SK-N-MC (cell line): ENCODE measurements around the gene MYO5B.

ENCODE experiments used
- EZH2 ChIP-seq: fragments of 200-600 bp; sonication (generic); IDR thresholded peaks from one replicate; pipeline ENCODE4 v1.6.1; 2017; ENCODE audit warnings: antibody characterized with exemption
- POLR2AphosphoS5 ChIP-seq: IDR thresholded peaks from 2 replicates; pipeline ENCODE4 v1.6.1; 2012; ENCODE audit warnings: mild to moderate bottlenecking, low read depth, low read length, borderline replicate concordance

DNA sequence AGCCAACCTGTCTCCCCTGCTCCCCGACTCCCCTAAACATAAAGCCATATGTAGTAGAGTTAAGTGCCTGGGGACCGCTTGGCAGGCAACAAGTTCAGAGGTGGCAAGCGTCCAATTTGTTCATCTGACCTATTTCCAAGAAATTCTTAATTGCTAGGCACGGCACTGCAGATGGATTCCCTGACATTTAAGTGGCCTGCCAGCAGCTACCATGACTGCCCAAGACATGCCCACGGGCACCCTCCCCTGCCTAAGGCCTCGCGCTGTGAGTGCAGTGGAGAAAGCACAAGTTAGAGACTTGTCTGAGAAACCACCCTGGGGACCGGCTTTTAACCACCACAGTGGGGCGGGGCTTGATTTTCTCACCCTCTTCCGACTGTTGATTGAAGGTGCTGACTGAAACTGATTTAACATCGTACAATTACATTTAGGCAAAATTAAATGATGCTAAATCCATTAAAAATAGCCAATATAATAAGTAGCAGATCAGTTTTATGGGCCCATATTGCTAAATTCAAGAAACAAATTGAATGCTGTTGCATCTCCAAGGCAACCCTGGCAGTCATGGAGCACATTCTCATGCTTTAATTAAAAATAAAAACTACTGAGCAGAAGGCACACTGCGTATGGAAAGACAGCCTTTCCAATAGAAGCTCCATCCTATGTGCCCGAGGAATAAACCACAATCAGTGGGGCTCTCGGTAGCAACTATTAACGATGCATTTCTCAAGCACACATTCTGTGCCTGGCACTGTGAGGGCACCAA lies 218.0 kb downstream of the MYO5B start:
- TF ChIP-seq EZH2 (no peak), POLR2AphosphoS5 (no peak)
